K562 (cell line): ENCODE measurements around the gene ARNT2. TPM values are rescaled to one million over a fixed set of nuclear protein-coding genes. Genes with fewer than 3 reads are reported as not detected.

ENCODE experiments used
- polyA plus RNA-seq, 8 experiments: library from polyadenylated mRNA; depleted of rRNA in 4 of 8; stranded (reverse) in 5 of 8; unstranded in 3 of 8; fragments of >200 nt; fragmentation: Nextera tagmentation in 2 of 8; fragmentation: Illumina TruSeq in 1 of 8; extraction: Ambion mirVana in 2 of 8; extraction: Trizol in 1 of 8; gene quantifications; 2 replicates each; pipeline versions ENCODE4 v1.2.1 to v1.2.3, GENCODE V29; 2011 to 2014; ENCODE audit warnings: inconsistent platforms in 1 of 8, missing spikeins in 1 of 8
- total RNA-seq, 7 experiments: library from RNA; depleted of rRNA in 6 of 7; stranded (reverse); fragments of >200 nt in 6 of 7; fragmentation: Illumina TruSeq in 2 of 7; extraction: Trizol in 2 of 7; gene quantifications; 2 replicates each; pipeline versions ENCODE4 v1.2.1 to v1.2.3, GENCODE V29; 2011 to 2021; ENCODE audit warnings: low replicate concordance in 1 of 7
- TF ChIP-seq, protein P1 (sequence below): sonication (generic); formaldehyde crosslinking; IDR thresholded peaks from 2 replicates; pipeline ENCODE4 v1.8.0; 2023; ENCODE audit warnings: missing genetic modification reagents, mild to moderate bottlenecking, borderline replicate concordance
- TF ChIP-seq, protein P2 (sequence below), 2 experiments: fragments of 450-650 bp; conservative IDR thresholded peaks; 2 replicates each; pipeline ENCODE4 v1.6.1; 2017; ENCODE audit warnings: mild to moderate bottlenecking in 2 of 2, moderate library complexity in 2 of 2

The ARNT2 gene
- total and polyA plus RNA-seq, 9 of the 15 experiments (the other 6 are each of a cell fraction or from before 2014, with no cell fraction given): 0.01 TPM; not detected in 8

DNA sequence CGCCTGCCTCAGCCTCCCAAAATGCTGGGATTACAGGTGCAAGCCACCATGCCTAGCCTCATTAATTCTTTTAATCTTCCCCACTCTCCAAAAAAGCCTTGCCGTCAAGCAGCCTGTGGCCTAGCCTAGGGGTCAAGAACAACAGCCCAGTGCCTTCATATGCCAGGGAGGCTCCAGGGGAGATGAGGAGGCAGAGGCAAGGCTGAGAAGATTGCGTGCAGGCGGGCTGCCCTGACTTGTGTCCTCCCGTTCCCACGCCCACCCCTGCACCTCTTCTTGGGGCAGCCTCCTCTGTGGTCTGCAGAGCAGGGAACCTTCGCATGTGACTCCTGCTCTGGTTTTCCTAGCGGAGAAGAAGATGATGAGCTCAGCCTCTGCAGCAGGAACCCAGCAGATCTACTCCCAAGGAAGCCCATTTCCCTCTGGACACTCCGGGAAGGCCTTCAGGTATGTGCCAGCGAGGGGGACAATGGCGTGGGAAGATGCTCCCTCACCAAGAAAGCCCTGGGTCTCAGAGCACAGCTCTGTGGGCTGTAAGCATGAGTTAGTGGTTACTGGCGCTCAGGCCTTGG is 172.4 kb downstream of the ARNT2 start (continued):
- TF ChIP-seq, protein P1, sequence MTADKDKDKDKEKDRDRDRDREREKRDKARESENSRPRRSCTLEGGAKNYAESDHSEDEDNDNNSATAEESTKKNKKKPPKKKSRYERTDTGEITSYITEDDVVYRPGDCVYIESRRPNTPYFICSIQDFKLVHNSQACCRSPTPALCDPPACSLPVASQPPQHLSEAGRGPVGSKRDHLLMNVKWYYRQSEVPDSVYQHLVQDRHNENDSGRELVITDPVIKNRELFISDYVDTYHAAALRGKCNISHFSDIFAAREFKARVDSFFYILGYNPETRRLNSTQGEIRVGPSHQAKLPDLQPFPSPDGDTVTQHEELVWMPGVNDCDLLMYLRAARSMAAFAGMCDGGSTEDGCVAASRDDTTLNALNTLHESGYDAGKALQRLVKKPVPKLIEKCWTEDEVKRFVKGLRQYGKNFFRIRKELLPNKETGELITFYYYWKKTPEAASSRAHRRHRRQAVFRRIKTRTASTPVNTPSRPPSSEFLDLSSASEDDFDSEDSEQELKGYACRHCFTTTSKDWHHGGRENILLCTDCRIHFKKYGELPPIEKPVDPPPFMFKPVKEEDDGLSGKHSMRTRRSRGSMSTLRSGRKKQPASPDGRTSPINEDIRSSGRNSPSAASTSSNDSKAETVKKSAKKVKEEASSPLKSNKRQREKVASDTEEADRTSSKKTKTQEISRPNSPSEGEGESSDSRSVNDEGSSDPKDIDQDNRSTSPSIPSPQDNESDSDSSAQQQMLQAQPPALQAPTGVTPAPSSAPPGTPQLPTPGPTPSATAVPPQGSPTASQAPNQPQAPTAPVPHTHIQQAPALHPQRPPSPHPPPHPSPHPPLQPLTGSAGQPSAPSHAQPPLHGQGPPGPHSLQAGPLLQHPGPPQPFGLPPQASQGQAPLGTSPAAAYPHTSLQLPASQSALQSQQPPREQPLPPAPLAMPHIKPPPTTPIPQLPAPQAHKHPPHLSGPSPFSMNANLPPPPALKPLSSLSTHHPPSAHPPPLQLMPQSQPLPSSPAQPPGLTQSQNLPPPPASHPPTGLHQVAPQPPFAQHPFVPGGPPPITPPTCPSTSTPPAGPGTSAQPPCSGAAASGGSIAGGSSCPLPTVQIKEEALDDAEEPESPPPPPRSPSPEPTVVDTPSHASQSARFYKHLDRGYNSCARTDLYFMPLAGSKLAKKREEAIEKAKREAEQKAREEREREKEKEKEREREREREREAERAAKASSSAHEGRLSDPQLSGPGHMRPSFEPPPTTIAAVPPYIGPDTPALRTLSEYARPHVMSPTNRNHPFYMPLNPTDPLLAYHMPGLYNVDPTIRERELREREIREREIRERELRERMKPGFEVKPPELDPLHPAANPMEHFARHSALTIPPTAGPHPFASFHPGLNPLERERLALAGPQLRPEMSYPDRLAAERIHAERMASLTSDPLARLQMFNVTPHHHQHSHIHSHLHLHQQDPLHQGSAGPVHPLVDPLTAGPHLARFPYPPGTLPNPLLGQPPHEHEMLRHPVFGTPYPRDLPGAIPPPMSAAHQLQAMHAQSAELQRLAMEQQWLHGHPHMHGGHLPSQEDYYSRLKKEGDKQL: no peak
- TF ChIP-seq, protein P2, sequence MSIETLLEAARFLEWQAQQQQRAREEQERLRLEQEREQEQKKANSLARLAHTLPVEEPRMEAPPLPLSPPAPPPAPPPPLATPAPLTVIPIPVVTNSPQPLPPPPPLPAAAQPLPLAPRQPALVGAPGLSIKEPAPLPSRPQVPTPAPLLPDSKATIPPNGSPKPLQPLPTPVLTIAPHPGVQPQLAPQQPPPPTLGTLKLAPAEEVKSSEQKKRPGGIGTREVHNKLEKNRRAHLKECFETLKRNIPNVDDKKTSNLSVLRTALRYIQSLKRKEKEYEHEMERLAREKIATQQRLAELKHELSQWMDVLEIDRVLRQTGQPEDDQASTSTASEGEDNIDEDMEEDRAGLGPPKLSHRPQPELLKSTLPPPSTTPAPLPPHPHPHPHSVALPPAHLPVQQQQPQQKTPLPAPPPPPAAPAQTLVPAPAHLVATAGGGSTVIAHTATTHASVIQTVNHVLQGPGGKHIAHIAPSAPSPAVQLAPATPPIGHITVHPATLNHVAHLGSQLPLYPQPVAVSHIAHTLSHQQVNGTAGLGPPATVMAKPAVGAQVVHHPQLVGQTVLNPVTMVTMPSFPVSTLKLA (conservative IDR thresholded peaks at IDR 0.05): no peak
